Left ventricle myocardium inferior (tissue), 1 donor: ENCODE measurements around the gene HSPB1. TPM values are rescaled to one million over a fixed set of nuclear protein-coding genes. Genes with fewer than 3 reads are reported as not detected.

Experiments
- DNase-seq: peaks from one replicate; pipeline ENCODE4 v3.0.0-alpha.2; 2020
- H3K27ac ChIP-seq: fragments of 200-600 bp; replicated peaks from 2 replicates; pipeline ENCODE4 v1.8.0; 2021
- H3K27me3 ChIP-seq: fragments of 200-600 bp; 2 replicates; pipeline ENCODE4 v1.8.0; 2021; ENCODE audit warnings: low read depth
- H3K36me3 ChIP-seq: fragments of 200-600 bp; 2 replicates; pipeline ENCODE4 v1.8.0; 2021
- H3K4me1 ChIP-seq: fragments of 200-600 bp; 2 replicates; pipeline ENCODE4 v1.8.0; 2021
- H3K4me3 ChIP-seq: fragments of 200-600 bp; 2 replicates; pipeline ENCODE4 v1.8.0; 2021; ENCODE audit warnings: mild to moderate bottlenecking, moderate library complexity
- H3K9me3 ChIP-seq: fragments of 200-600 bp; replicated peaks from 2 replicates; pipeline ENCODE4 v1.8.0; 2021
- CTCF ChIP-seq: fragments of 200-600 bp; IDR thresholded peaks from 2 replicates; pipeline ENCODE4 v1.8.0; 2021; ENCODE audit warnings: antibody characterized with exemption, mild to moderate bottlenecking, borderline replicate concordance
- intact Hi-C: fragments of 100-400 bp; cut with micrococcal nuclease; formaldehyde crosslinking; loops from one replicate; pipeline ENCODE4 v1.11.0; 2022
- total RNA-seq: library from RNA; stranded (reverse); fragmentation: NEBNext Ultra II Directional; extraction: Animal tissue kit (Norgen Biotek cat#: 25700); gene quantifications from one replicate; pipeline ENCODE4 v1.2.1, GENCODE V29; 2021
- donor health status: DM: no; HTN: yes; CAD: no; lungs with severe emphysema.

Gene HSPB1
- total RNA-seq, 1 donor from 2014 or later: 2,037 TPM

GRCh38 chr7:76338298-76339084 lies 36.0 kb downstream of the HSPB1 start:
- peaks cover 19% of the 10 kb centered on the region for H3K36me3 ChIP-seq
- no peak for TF ChIP-seq CTCF
- no peaks in the 10 kb centered on the region for H3K9me3 ChIP-seq
- DNase-seq: no peak
- no peak overlapping the region for H3K4me3 ChIP-seq
- H3K27me3 ChIP-seq: no peaks in the 10 kb centered on the region
- intact Hi-C loops: no loop called here
- peaks cover 100% of the 10 kb centered on the region for H3K4me1 ChIP-seq
- H3K27ac ChIP-seq: peak overlapping the region; percentile 90

GRCh38 chr7:76340617-76341131 lies 38.2 kb downstream of the HSPB1 start:
- no peak overlapping the region for H3K4me3 ChIP-seq
- H3K9me3 ChIP-seq: no peaks in the 10 kb centered on the region
- intact Hi-C loops: no loop called here
- no peaks in the 10 kb centered on the region for H3K27me3 ChIP-seq
- no peak for DNase-seq
- peaks cover 100% of the 10 kb centered on the region for H3K4me1 ChIP-seq
- H3K36me3 ChIP-seq: peaks cover 41% of the 10 kb centered on the region
- peak overlapping the region; percentile 90 for H3K27ac ChIP-seq
- TF ChIP-seq CTCF: no peak

- Histone ChIP-seq H3K9me3 (no peaks in the 10 kb centered on the region), H3K4me1 (peaks cover 100% of the 10 kb centered on the region), H3K4me3 (no peak overlapping the region), H3K36me3 (peaks cover 57% of the 10 kb centered on the region), H3K27me3 (no peaks in the 10 kb centered on the region), H3K27ac (peak overlapping the region; percentile 90)
- TF ChIP-seq CTCF: no peak
- DNase-seq: no peak
- intact Hi-C loops: no loop called here
Measured at GRCh38 chr7:76342222-76342621, 39.7 kb downstream of the HSPB1 start.

- DNase-seq: no peak
- no peak for TF ChIP-seq CTCF
- Histone ChIP-seq H3K27ac (peak overlapping the region; percentile 11), H3K4me3 (no peak overlapping the region), H3K27me3 (no peaks in the 10 kb centered on the region), H3K4me1 (peaks cover 100% of the 10 kb centered on the region), H3K9me3 (no peaks in the 10 kb centered on the region), H3K36me3 (peaks cover 66% of the 10 kb centered on the region)
- intact Hi-C loops: no loop called here
Measured at GRCh38 chr7:76343294-76343930, 40.9 kb downstream of the HSPB1 start.

GRCh38 chr7:76343931-76344321 lies 41.5 kb downstream of the HSPB1 start:
- H3K27ac ChIP-seq: peak overlapping the region; percentile 11
- no peaks in the 10 kb centered on the region for H3K27me3 ChIP-seq
- no peaks in the 10 kb centered on the region for H3K9me3 ChIP-seq
- no peak overlapping the region for H3K4me3 ChIP-seq
- TF ChIP-seq CTCF: no peak
- DNase-seq: no peak
- peaks cover 100% of the 10 kb centered on the region for H3K4me1 ChIP-seq
- intact Hi-C loops: no loop called here
- peaks cover 72% of the 10 kb centered on the region for H3K36me3 ChIP-seq
